Karpas-422 (cell line): ENCODE measurements around the gene TTLL11. TPM values are rescaled to one million over a fixed set of nuclear protein-coding genes. Genes with fewer than 3 reads are reported as not detected.

ENCODE experiments used
- DNase-seq: peaks from one replicate; pipeline ENCODE4 v3.0.0-alpha.2; 2015
- H2AFZ ChIP-seq: fragments of 200-600 bp; sonication (generic); 2 replicates; pipeline ENCODE4 v1.6.1; 2014; ENCODE audit warnings: antibody characterized with exemption, low read length, mixed read lengths
- H3K27ac ChIP-seq: fragments of 200-600 bp; sonication (generic); 2 replicates; pipeline ENCODE4 v1.5.1; 2014; ENCODE audit warnings: mild to moderate bottlenecking, low read length, moderate library complexity
- H3K27me3 ChIP-seq: fragments of 200-600 bp; sonication (generic); 2 replicates; pipeline ENCODE4 v1.6.1; 2014; ENCODE audit warnings: low read length, mixed read lengths
- H3K36me3 ChIP-seq: fragments of 200-600 bp; sonication (generic); 2 replicates; pipeline ENCODE4 v1.6.1; 2014; ENCODE audit warnings: low read length, mixed read lengths; ENCODE audit not compliant: insufficient read depth
- H3K4me1 ChIP-seq: fragments of 200-600 bp; sonication (generic); 2 replicates; pipeline ENCODE4 v1.6.1; 2014; ENCODE audit warnings: mild to moderate bottlenecking, low read length, mixed read lengths
- H3K4me2 ChIP-seq: fragments of 200-600 bp; sonication (generic); 2 replicates; pipeline ENCODE4 v1.6.1; 2014; ENCODE audit warnings: low read length, low read depth, mild to moderate bottlenecking; ENCODE audit not compliant: poor library complexity, severe bottlenecking
- H3K4me3 ChIP-seq: fragments of 200-600 bp; sonication (generic); 2 replicates; pipeline ENCODE4 v1.5.1; 2014; ENCODE audit warnings: mild to moderate bottlenecking, antibody characterized with exemption, low read length, mixed read lengths
- H3K79me2 ChIP-seq: fragments of 200-600 bp; sonication (generic); 2 replicates; pipeline ENCODE4 v1.6.1; 2014; ENCODE audit warnings: mild to moderate bottlenecking, low read length, mixed read lengths
- H3K9ac ChIP-seq: fragments of 200-600 bp; sonication (generic); 2 replicates; pipeline ENCODE4 v1.6.0; 2014; ENCODE audit warnings: low read length
- H3K9me2 ChIP-seq: fragments of 200-600 bp; sonication (generic), shearing (Covaris generic); replicated peaks from 2 replicates; pipeline ENCODE4 v1.6.0; 2014; ENCODE audit warnings: mild to moderate bottlenecking, low read length, moderate library complexity; ENCODE audit not compliant: insufficient read depth
- H3K9me3 ChIP-seq: fragments of 300-700, 200-600 bp; sonication (generic); 2 replicates; pipeline ENCODE4 v1.6.1; 2014; ENCODE audit warnings: low read length, mixed read lengths
- H4K20me1 ChIP-seq: fragments of 200-600 bp; sonication (generic); 2 replicates; pipeline ENCODE4 v1.6.1; 2014; ENCODE audit warnings: mild to moderate bottlenecking, antibody characterized with exemption, low read length, low read depth; ENCODE audit not compliant: insufficient read depth
- total RNA-seq: library from RNA; depleted of rRNA; stranded (reverse); fragments of >200 nt; shearing (Covaris generic); gene quantifications from 2 replicates; pipeline ENCODE4 v1.2.3, GENCODE V29; 2014; ENCODE audit warnings: low replicate concordance

TTLL11 gene
- total RNA-seq, 1 experiment from 2014 or later = 2.5 TPM

DNA sequence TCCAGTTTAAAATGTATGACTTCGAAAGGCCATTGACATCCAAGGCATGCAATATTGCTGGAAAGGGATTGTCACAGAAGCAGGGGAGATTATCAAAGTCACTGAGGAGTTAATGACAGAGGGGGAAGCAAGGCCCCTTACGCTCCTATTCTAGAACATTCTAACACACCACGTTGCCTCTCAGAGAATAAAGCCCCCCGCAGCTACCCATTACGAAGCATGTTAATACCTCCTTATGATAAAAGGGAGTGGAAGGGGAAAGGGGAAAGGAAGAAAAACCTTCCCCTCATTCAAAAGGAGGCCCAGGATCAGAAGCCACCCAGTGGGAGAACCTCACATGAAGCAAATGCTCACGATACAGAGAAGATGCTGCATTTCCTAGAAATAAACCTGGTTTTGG lies 228.0 kb downstream of the TTLL11 start:
- no peak overlapping the region for H3K4me3 ChIP-seq
- no peak for DNase-seq
- H3K27me3 ChIP-seq = no peaks in the 10 kb centered on the region

DNA sequence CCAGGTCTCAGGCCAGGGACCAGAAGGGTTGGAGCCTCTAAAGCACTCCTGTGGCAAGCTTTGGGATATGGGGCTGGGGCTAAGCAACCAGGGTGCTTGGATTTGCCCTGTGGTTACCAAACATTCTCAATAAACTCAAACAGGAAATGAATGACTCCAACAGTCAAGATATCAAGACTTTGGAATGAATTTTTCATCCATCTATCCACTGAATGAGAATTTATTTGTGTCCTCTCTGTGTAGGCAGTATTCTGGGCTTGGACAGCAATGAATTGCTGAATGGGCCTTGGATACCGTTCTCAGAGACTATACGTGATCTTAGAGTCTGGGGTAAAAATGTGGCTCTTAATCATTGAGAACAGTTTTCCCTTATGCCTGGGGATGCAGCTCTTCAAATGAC lies 229.2 kb downstream of the TTLL11 start:
- H3K27ac ChIP-seq = no peak overlapping the region
- H3K4me1 ChIP-seq = peaks cover 5% of the 10 kb centered on the region
- no peaks in the 10 kb centered on the region for H4K20me1 ChIP-seq
- H3K9me3 ChIP-seq = no peaks in the 10 kb centered on the region
- no peaks in the 10 kb centered on the region for H3K27me3 ChIP-seq
- DNase-seq = no peak
- H2AFZ ChIP-seq = no peak overlapping the region
- H3K9ac ChIP-seq = no peak overlapping the region
- no peaks in the 10 kb centered on the region for H3K36me3 ChIP-seq
- no peaks in the 10 kb centered on the region for H3K9me2 ChIP-seq
- H3K4me3 ChIP-seq = no peak overlapping the region
- H3K79me2 ChIP-seq = no peaks in the 10 kb centered on the region
- H3K4me2 ChIP-seq = no peak overlapping the region

More for the DNA sequence above, 228.0 kb downstream of the TTLL11 start:
- H3K79me2 ChIP-seq = no peaks in the 10 kb centered on the region
- no peak overlapping the region for H2AFZ ChIP-seq
- H3K4me2 ChIP-seq = no peak overlapping the region
- no peaks in the 10 kb centered on the region for H3K9me2 ChIP-seq
- H3K9ac ChIP-seq = no peak overlapping the region
- H3K4me1 ChIP-seq = peaks cover 3% of the 10 kb centered on the region
- H3K27ac ChIP-seq = no peak overlapping the region
- H3K9me3 ChIP-seq = no peaks in the 10 kb centered on the region
- no peaks in the 10 kb centered on the region for H3K36me3 ChIP-seq
- no peaks in the 10 kb centered on the region for H4K20me1 ChIP-seq

DNA sequence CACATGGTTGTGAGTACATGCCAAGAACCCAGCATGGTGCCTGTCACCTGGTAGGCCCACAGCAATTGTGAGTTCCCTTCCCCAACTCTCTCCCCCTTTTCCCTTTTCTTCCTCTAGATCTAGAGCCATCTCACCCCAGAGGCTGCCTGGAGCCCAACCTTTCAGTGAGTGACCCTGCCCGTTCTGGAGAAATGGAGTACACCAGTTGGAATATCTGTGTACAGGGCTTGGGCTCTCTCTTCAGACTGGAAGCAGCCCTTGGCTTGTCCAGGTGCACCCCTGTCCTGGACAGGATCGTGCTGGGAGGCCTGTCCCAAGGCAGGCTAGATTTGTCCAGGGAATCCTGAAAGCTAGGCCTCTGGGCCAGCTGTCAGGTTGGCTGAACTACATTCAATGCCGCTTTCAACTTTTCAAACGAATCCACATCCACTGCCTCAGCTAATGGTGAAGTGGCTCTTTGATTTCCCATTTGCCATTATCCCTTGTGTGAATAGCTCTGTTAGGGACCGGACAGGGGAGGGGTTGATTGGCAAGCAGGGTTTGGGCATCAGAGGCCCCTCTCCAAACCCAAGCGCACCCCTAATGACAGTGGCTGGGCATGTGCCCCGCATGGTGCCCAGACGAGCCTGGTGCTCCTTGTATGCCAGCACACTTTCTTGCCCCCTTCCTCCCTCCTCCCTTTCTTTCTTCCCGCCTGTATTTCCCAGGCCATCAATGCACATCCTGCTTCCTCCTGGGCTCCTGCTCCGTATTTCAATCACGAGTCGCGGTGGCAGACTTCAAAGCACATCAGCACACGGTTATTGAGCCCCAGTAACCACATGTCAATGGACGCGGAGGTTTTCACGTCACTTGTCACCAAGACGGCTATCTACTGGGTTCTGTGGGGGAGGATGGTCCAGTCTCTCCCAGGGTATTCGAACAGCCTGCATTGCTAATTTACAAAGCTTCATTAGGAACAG lies 230.5 kb downstream of the TTLL11 start:
- H3K9me2 ChIP-seq = no peaks in the 10 kb centered on the region
- no peaks in the 10 kb centered on the region for H3K79me2 ChIP-seq
- no peaks in the 10 kb centered on the region for H4K20me1 ChIP-seq
- no peak overlapping the region for H3K4me3 ChIP-seq
- H3K27ac ChIP-seq = no peak overlapping the region
- no peak overlapping the region for H2AFZ ChIP-seq
- no peak overlapping the region for H3K4me2 ChIP-seq
- H3K4me1 ChIP-seq = peaks cover 8% of the 10 kb centered on the region
- no peak for DNase-seq
- H3K9ac ChIP-seq = no peak overlapping the region
- no peaks in the 10 kb centered on the region for H3K27me3 ChIP-seq
- no peaks in the 10 kb centered on the region for H3K36me3 ChIP-seq
- no peaks in the 10 kb centered on the region for H3K9me3 ChIP-seq

DNA sequence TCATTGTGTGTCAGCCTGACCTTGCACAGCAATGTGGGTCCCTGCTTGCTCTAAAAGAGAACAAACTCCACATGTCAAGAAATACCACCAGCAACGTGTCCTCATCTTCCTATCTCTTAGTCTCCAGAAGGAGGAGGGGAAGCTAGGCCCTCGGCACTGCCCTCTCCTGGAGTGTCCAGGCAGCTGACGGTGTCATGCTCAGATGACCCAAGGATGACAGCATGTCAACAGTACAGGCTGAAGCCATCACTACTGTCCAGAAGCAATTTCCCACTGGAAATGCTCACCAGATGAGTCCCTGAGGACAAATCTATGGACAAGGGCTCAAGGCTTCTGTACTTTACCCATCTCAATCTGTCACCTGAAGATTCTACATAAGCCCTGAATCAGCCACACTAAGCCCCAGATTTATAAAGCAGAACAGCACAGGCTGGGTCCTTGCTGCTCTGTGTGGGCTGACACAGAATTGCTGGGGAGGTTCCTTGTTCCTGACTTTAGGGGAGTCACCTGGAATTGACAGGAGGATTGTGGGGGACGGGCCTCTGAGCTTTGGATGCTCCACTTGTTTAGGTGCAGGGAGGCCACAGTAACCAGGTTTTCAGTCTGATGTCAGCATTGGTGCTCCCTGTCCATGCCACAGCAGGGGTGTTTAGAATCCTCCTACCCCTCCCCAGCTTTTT lies 231.5 kb downstream of the TTLL11 start:
- no peak overlapping the region for H3K27ac ChIP-seq
- H3K9me2 ChIP-seq = no peaks in the 10 kb centered on the region
- H3K9me3 ChIP-seq = no peaks in the 10 kb centered on the region
- no peaks in the 10 kb centered on the region for H3K79me2 ChIP-seq
- no peak overlapping the region for H2AFZ ChIP-seq
- no peaks in the 10 kb centered on the region for H3K36me3 ChIP-seq
- H3K9ac ChIP-seq = no peak overlapping the region
- H3K4me3 ChIP-seq = no peak overlapping the region
- no peak overlapping the region for H3K4me2 ChIP-seq
- no peaks in the 10 kb centered on the region for H3K27me3 ChIP-seq
- DNase-seq = peak; percentile 66
- peaks cover 8% of the 10 kb centered on the region for H3K4me1 ChIP-seq
- H4K20me1 ChIP-seq = no peaks in the 10 kb centered on the region

DNA sequence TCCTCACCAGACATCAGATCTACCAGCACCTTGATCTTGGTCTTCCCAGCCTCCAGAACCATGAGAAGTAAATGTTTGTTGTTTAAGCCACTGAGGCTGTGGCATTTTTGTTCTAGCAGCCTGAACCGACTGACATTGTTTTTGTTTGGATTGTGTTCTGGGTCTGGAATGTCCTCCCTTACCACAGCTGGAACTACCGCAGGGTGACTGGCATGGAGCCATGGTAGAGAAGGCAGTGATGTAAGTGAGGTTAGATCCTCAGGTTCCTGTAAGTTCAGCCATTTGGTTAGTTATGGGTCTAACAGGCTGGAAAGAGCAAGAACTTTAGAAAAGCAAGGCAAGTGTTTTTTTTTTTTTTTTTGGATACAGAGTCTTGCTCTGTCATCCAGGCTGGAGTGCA lies 232.4 kb downstream of the TTLL11 start:
- Histone ChIP-seq H3K27ac (no peak overlapping the region), H3K4me3 (no peak overlapping the region), H3K9me3 (no peaks in the 10 kb centered on the region), H3K27me3 (no peaks in the 10 kb centered on the region), H2AFZ (no peak overlapping the region), H3K36me3 (no peaks in the 10 kb centered on the region), H3K4me1 (peaks cover 8% of the 10 kb centered on the region), H4K20me1 (no peaks in the 10 kb centered on the region), H3K9me2 (no peaks in the 10 kb centered on the region), H3K4me2 (no peak overlapping the region), H3K9ac (no peak overlapping the region), H3K79me2 (no peaks in the 10 kb centered on the region)
- DNase-seq = no peak

DNA sequence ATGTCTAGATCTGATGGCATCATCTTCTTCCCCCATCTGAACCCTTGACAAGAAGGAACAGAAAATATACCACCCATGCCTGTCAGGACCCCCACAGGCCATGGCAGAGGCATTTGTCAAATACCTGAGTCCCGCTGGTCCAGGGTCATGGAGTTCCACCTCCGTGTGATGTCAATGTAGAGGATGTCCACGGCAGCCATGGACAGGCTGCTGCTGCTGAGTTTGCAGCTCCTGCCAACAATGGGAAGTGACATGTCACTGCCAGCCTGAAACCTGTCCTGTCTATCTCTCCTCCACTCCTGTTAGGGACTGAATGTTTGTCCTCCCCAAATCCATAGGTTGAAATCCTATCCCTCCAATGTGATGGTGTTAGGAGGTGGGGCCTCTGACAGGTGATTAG lies 232.9 kb downstream of the TTLL11 start:
- Histone ChIP-seq H2AFZ (no peak overlapping the region), H3K79me2 (no peaks in the 10 kb centered on the region), H3K27me3 (no peaks in the 10 kb centered on the region), H3K4me1 (peaks cover 8% of the 10 kb centered on the region), H3K4me2 (no peak overlapping the region), H3K36me3 (no peaks in the 10 kb centered on the region), H3K9ac (no peak overlapping the region), H3K9me2 (no peaks in the 10 kb centered on the region), H4K20me1 (no peaks in the 10 kb centered on the region), H3K9me3 (no peaks in the 10 kb centered on the region), H3K4me3 (no peak overlapping the region), H3K27ac (no peak overlapping the region)
- DNase-seq = no peak

DNA sequence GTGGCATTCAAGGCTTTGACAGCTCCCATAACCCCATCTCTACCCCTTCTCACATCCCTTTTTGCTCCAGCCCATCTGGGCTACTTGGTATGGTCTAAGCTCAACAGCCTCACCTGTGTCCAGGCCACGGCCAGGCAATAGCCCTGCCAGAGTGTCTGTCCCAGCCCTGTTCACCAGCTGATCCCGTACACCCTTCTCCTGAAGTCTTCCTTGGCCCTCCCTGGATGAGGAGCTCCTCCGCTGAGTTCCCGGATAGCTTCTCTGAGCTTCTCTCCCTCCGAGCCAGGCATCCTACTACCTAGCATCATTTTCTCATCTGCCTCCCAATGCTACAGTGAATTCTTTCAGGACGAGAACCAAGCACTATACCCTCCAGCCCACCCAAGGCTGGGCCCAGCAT lies 233.5 kb downstream of the TTLL11 start:
- no peak for DNase-seq
- no peaks in the 10 kb centered on the region for H3K9me2 ChIP-seq
- H3K36me3 ChIP-seq = no peaks in the 10 kb centered on the region
- H3K27ac ChIP-seq = no peak overlapping the region
- no peaks in the 10 kb centered on the region for H3K79me2 ChIP-seq
- no peak overlapping the region for H3K4me2 ChIP-seq
- H3K9ac ChIP-seq = no peak overlapping the region
- no peak overlapping the region for H3K4me3 ChIP-seq
- H2AFZ ChIP-seq = no peak overlapping the region
- no peaks in the 10 kb centered on the region for H4K20me1 ChIP-seq
- peaks cover 8% of the 10 kb centered on the region for H3K4me1 ChIP-seq
- no peaks in the 10 kb centered on the region for H3K27me3 ChIP-seq
- no peaks in the 10 kb centered on the region for H3K9me3 ChIP-seq

DNA sequence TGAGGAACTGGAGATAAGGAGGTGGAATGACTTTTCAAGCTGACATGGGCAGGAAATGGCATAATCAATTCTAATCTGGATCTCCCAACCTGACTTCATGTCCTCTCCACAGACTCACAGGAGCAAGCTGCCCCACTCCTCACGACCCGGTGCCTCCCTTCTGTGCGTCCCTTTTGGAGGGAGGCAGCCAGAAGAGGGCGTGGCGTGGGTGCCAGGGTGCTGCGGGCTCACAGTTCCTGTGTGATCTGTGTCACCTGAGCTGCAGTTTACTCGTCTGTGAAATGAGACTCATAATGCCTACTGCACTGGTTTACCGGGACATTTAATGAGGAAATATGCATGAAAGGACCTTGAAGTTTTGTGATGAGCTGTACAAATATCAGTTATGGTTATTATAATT lies 234.3 kb downstream of the TTLL11 start:
- no peak overlapping the region for H3K4me2 ChIP-seq
- DNase-seq = no peak

More for the DNA sequence above, 234.3 kb downstream of the TTLL11 start:
- H3K36me3 ChIP-seq = no peaks in the 10 kb centered on the region
- no peaks in the 10 kb centered on the region for H4K20me1 ChIP-seq
- no peak overlapping the region for H3K9ac ChIP-seq
- no peak overlapping the region for H3K4me3 ChIP-seq
- no peaks in the 10 kb centered on the region for H3K27me3 ChIP-seq
- no peak overlapping the region for H3K27ac ChIP-seq
- H3K9me3 ChIP-seq = no peaks in the 10 kb centered on the region
- H3K9me2 ChIP-seq = no peaks in the 10 kb centered on the region
- H3K4me1 ChIP-seq = peaks cover 8% of the 10 kb centered on the region
- no peaks in the 10 kb centered on the region for H3K79me2 ChIP-seq
- H2AFZ ChIP-seq = no peak overlapping the region
